ENCODE data around the gene GRIN2B. TPM values are rescaled to one million over a fixed set of nuclear protein-coding genes. Genes with fewer than 3 reads are reported as not detected.

The GRIN2B gene
- total RNA-seq, 1 donor from 2014 or later, result 1.4 TPM

GRCh38 chr12:13940335-13940865 lies 41.0 kb downstream of the GRIN2B start:
- Histone ChIP-seq H3K27me3 (ENCODE audit: insufficient read depth, low read length) (no peaks in the 10 kb centered on the region), H3K4me3 (ENCODE audit: insufficient read depth, low read depth, low read length) (no peak overlapping the region), H4K20me1 (ENCODE audit: insufficient read depth, low read length) (no peaks in the 10 kb centered on the region), H3K4me2 (ENCODE audit: low read length) (no peak overlapping the region), H3K9me3 (ENCODE audit: insufficient read depth, low read depth, low read length) (no peaks in the 10 kb centered on the region), H3K36me3 (ENCODE audit: insufficient read depth, low read length) (no peaks in the 10 kb centered on the region), H3K4me1 (ENCODE audit: insufficient read depth, low read length) (no peaks in the 10 kb centered on the region), H3K79me2 (ENCODE audit: insufficient read depth, low read length) (no peaks in the 10 kb centered on the region), H3K9ac (ENCODE audit: low read length) (no peak overlapping the region), H3K27ac (ENCODE audit: low read depth, low read length) (no peak overlapping the region), H2AFZ (ENCODE audit: low read depth, low read length) (no peak overlapping the region)
- no peak overlapping the region for H3K4me3 Mint-ChIP-seq (ENCODE audit: unreplicated experiment)
- H3K36me3 Mint-ChIP-seq (ENCODE audit: low read depth, unreplicated experiment), result no peaks in the 10 kb centered on the region
- TF ChIP-seq, protein P1, sequence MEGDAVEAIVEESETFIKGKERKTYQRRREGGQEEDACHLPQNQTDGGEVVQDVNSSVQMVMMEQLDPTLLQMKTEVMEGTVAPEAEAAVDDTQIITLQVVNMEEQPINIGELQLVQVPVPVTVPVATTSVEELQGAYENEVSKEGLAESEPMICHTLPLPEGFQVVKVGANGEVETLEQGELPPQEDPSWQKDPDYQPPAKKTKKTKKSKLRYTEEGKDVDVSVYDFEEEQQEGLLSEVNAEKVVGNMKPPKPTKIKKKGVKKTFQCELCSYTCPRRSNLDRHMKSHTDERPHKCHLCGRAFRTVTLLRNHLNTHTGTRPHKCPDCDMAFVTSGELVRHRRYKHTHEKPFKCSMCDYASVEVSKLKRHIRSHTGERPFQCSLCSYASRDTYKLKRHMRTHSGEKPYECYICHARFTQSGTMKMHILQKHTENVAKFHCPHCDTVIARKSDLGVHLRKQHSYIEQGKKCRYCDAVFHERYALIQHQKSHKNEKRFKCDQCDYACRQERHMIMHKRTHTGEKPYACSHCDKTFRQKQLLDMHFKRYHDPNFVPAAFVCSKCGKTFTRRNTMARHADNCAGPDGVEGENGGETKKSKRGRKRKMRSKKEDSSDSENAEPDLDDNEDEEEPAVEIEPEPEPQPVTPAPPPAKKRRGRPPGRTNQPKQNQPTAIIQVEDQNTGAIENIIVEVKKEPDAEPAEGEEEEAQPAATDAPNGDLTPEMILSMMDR (IDR thresholded peaks at IDR 0.05; ENCODE audit: insufficient read depth, low read depth, low read length), result no peak
- TF ChIP-seq EZH2 (IDR thresholded peaks at IDR 0.05; ENCODE audit: insufficient read depth, low read length), result no peak
- FAIRE-seq, result no peak
- no peaks in the 10 kb centered on the region for H3K4me1 Mint-ChIP-seq (ENCODE audit: low read depth, unreplicated experiment)
- DNase-seq (ENCODE audit: low read depth), result no peak
- peaks cover 2% of the 10 kb centered on the region for H3K9me3 Mint-ChIP-seq (ENCODE audit: unreplicated experiment)
- no peak overlapping the region for H3K27ac Mint-ChIP-seq (ENCODE audit: unreplicated experiment)
- H3K27me3 Mint-ChIP-seq (ENCODE audit: low read depth, unreplicated experiment), result peaks cover 3% of the 10 kb centered on the region

DNA sequence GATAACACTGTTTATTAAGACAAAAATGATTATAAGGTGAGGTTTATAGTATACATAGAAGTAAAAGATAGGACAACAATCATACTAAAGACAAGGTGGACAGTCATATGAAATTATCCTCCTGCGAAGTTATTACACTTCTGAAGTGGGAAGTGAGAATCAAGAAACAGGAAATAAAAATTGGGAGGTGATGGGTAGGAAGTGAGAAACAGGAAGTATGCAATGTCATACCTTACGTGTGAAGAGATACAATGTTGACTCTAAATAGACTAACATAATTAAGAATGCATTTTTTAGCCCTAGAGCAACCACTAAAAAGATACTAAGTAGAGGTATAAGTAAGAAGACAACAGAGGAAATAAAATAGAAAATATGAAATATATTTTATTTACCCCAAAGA lies 43.7 kb downstream of the GRIN2B start:
- Histone ChIP-seq H3K4me2 (ENCODE audit: low read length) (no peak overlapping the region), H3K9me3 (ENCODE audit: insufficient read depth, low read depth, low read length) (peaks cover 4% of the 10 kb centered on the region), H3K4me1 (ENCODE audit: insufficient read depth, low read length) (no peaks in the 10 kb centered on the region), H2AFZ (ENCODE audit: low read depth, low read length) (no peak overlapping the region), H3K27me3 (ENCODE audit: insufficient read depth, low read length) (no peaks in the 10 kb centered on the region), H3K27ac (ENCODE audit: low read depth, low read length) (no peak overlapping the region), H3K36me3 (ENCODE audit: insufficient read depth, low read length) (no peaks in the 10 kb centered on the region), H4K20me1 (ENCODE audit: insufficient read depth, low read length) (no peaks in the 10 kb centered on the region), H3K4me3 (ENCODE audit: insufficient read depth, low read depth, low read length) (no peak overlapping the region), H3K9ac (ENCODE audit: low read length) (no peak overlapping the region), H3K79me2 (ENCODE audit: insufficient read depth, low read length) (no peaks in the 10 kb centered on the region)
- Mint-ChIP-seq H3K27ac (ENCODE audit: unreplicated experiment) (no peak overlapping the region), H3K27me3 (ENCODE audit: low read depth, unreplicated experiment) (peaks cover 5% of the 10 kb centered on the region), H3K4me3 (ENCODE audit: unreplicated experiment) (no peak overlapping the region), H3K4me1 (ENCODE audit: low read depth, unreplicated experiment) (no peaks in the 10 kb centered on the region), H3K9me3 (ENCODE audit: unreplicated experiment) (peaks cover 2% of the 10 kb centered on the region), H3K36me3 (ENCODE audit: low read depth, unreplicated experiment) (no peaks in the 10 kb centered on the region)
- FAIRE-seq (no peak), DNase-seq (ENCODE audit: low read depth) (no peak)
- no peak for TF ChIP-seq EZH2 (IDR thresholded peaks at IDR 0.05; ENCODE audit: insufficient read depth, low read length)
- TF ChIP-seq, protein P1 (IDR thresholded peaks at IDR 0.05; ENCODE audit: insufficient read depth, low read depth, low read length), result no peak

DNA sequence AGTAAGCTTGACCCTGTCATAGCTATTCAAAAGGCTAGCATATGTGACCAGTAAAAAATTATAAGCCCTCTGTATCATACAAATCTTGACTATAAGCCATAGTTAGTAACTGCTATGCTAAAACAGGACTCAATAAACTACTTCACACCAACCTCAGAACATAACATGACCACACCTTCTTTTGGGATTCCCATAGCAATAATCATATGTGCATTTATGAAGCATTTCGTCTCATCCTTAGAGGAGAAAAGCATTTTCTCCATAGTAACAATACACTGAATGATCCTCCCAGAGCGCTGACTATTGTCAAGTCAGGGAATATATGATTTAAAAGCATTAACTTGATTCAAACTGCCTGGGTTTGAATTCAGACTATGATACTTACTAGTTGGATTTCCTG lies 46.2 kb downstream of the GRIN2B start:
- Mint-ChIP-seq H3K27me3 (ENCODE audit: low read depth, unreplicated experiment) (peaks cover 2% of the 10 kb centered on the region), H3K4me1 (ENCODE audit: low read depth, unreplicated experiment) (no peaks in the 10 kb centered on the region), H3K27ac (ENCODE audit: unreplicated experiment) (no peak overlapping the region), H3K9me3 (ENCODE audit: unreplicated experiment) (peaks cover 2% of the 10 kb centered on the region), H3K4me3 (ENCODE audit: unreplicated experiment) (no peak overlapping the region), H3K36me3 (ENCODE audit: low read depth, unreplicated experiment) (no peaks in the 10 kb centered on the region)
- H3K27me3 ChIP-seq (ENCODE audit: insufficient read depth, low read length), result no peaks in the 10 kb centered on the region
- no peak overlapping the region for H3K4me3 ChIP-seq (ENCODE audit: insufficient read depth, low read depth, low read length)
- no peak overlapping the region for H3K27ac ChIP-seq (ENCODE audit: low read depth, low read length)
- H3K4me2 ChIP-seq (ENCODE audit: low read length), result no peak overlapping the region
- TF ChIP-seq, protein P1 (IDR thresholded peaks at IDR 0.05; ENCODE audit: insufficient read depth, low read depth, low read length), result no peak
- no peak for TF ChIP-seq EZH2 (IDR thresholded peaks at IDR 0.05; ENCODE audit: insufficient read depth, low read length)
- H3K79me2 ChIP-seq (ENCODE audit: insufficient read depth, low read length), result no peaks in the 10 kb centered on the region
- no peak overlapping the region for H3K9ac ChIP-seq (ENCODE audit: low read length)
- H3K4me1 ChIP-seq (ENCODE audit: insufficient read depth, low read length), result no peaks in the 10 kb centered on the region
- DNase-seq (ENCODE audit: low read depth) (no peak), FAIRE-seq (no peak)
- no peak overlapping the region for H2AFZ ChIP-seq (ENCODE audit: low read depth, low read length)
- peaks cover 4% of the 10 kb centered on the region for H3K9me3 ChIP-seq (ENCODE audit: insufficient read depth, low read depth, low read length)
- no peaks in the 10 kb centered on the region for H4K20me1 ChIP-seq (ENCODE audit: insufficient read depth, low read length)
- no peaks in the 10 kb centered on the region for H3K36me3 ChIP-seq (ENCODE audit: insufficient read depth, low read length)
